GM23338 (cell line): ENCODE measurements around the gene RNF112. TPM values are rescaled to one million over a fixed set of nuclear protein-coding genes. Genes with fewer than 3 reads are reported as not detected.

ENCODE experiments used
- ATAC-seq: fragments of 200-7000 bp; cut with Tn5 transposase; 3 replicates; pipeline ENCODE4 v1.9.1; 2020
- DNase-seq: peaks from one replicate; pipeline ENCODE4 v3.0.0-alpha.2; 2015; ENCODE audit warnings: low spot score
- H2AFZ ChIP-seq: fragments of 200-600 bp; sonication (generic); 2 replicates; pipeline ENCODE4 v1.8.0; 2016; ENCODE audit warnings: antibody characterized with exemption, mild to moderate bottlenecking, moderate library complexity
- H3F3A ChIP-seq: fragments of 200-600 bp; sonication (generic); replicated peaks from 2 replicates; pipeline ENCODE4 v1.8.0; 2017; ENCODE audit warnings: antibody characterized with exemption, mixed run types, low read depth
- H3K27ac ChIP-seq: fragments of 200-600 bp; sonication (generic); 2 replicates; pipeline ENCODE4 v1.6.1; 2016; ENCODE audit warnings: low read depth
- H3K27me3 ChIP-seq: fragments of 200-600 bp; sonication (generic); 2 replicates; pipeline ENCODE4 v1.8.0; 2016; ENCODE audit warnings: mild to moderate bottlenecking, mixed run types, moderate library complexity; ENCODE audit not compliant: insufficient read depth
- H3K36me3 ChIP-seq: fragments of 200-600 bp; sonication (generic); 2 replicates; pipeline ENCODE4 v1.8.0; 2016; ENCODE audit warnings: mild to moderate bottlenecking; ENCODE audit not compliant: insufficient read depth
- H3K4me1 ChIP-seq: fragments of 200-600 bp; sonication (generic); 2 replicates; pipeline ENCODE4 v1.8.0; 2016; ENCODE audit warnings: mild to moderate bottlenecking, moderate library complexity; ENCODE audit not compliant: insufficient read depth
- H3K4me2 ChIP-seq: fragments of 200-600 bp; sonication (generic); 2 replicates; pipeline ENCODE4 v1.7.1; 2017; ENCODE audit warnings: mixed run types
- H3K4me3 ChIP-seq: fragments of 200-600 bp; sonication (generic); 2 replicates; pipeline ENCODE4 v1.6.1; 2016; ENCODE audit warnings: mixed run types
- H3K79me2 ChIP-seq: fragments of 200-600 bp; sonication (generic); replicated peaks from 2 replicates; pipeline ENCODE4 v1.8.0; 2017; ENCODE audit warnings: mild to moderate bottlenecking; ENCODE audit not compliant: insufficient read depth
- H3K9me2 ChIP-seq: fragments of 200-600 bp; sonication (generic); 2 replicates; pipeline ENCODE4 v1.8.0; 2017; ENCODE audit not compliant: insufficient read depth
- H4K20me1 ChIP-seq: fragments of 200-600 bp; sonication (generic); replicated peaks from 2 replicates; pipeline ENCODE4 v1.8.0; 2017; ENCODE audit warnings: mild to moderate bottlenecking; ENCODE audit not compliant: insufficient read depth
- H3K27ac Mint-ChIP-seq: 2 replicates; pipeline ENCODE4 v1.8.0; 2020; ENCODE audit warnings: inconsistent platforms, mild to moderate bottlenecking, moderate library complexity, mixed read lengths
- H3K27me3 Mint-ChIP-seq: 3 replicates; pipeline ENCODE4 v1.8.0; 2022; ENCODE audit warnings: low read depth, mild to moderate bottlenecking, moderate library complexity, mixed read lengths, inconsistent platforms; ENCODE audit not compliant: insufficient read depth, poor library complexity
- H3K36me3 Mint-ChIP-seq: 3 replicates; pipeline ENCODE4 v1.8.0; 2021; ENCODE audit warnings: low read depth, mild to moderate bottlenecking, inconsistent platforms, moderate library complexity, mixed read lengths
- H3K4me1 Mint-ChIP-seq: 3 replicates; pipeline ENCODE4 v1.8.0; 2020; ENCODE audit warnings: mild to moderate bottlenecking, inconsistent platforms, mixed read lengths
- H3K4me3 Mint-ChIP-seq: 3 replicates; pipeline ENCODE4 v1.8.0; 2021; ENCODE audit warnings: moderate library complexity, mild to moderate bottlenecking, inconsistent platforms, mixed read lengths
- H3K9me3 Mint-ChIP-seq: 3 replicates; pipeline ENCODE4 v1.8.0; 2020; ENCODE audit warnings: moderate library complexity, mild to moderate bottlenecking, inconsistent platforms, mixed read lengths
- CREB1 ChIP-seq: fragments of 250-450 bp; sonication (Bioruptor Pico); IDR thresholded peaks from 2 replicates; pipeline ENCODE4 v1.5.0; 2020; ENCODE audit warnings: low read depth, mild to moderate bottlenecking, moderate library complexity
- EZH2phosphoT487 ChIP-seq: fragments of 200-600 bp; sonication (generic); IDR thresholded peaks from one replicate; pipeline ENCODE4 v1.8.1; 2018; ENCODE audit warnings: antibody characterized with exemption; ENCODE audit not compliant: unreplicated experiment
- NANOG ChIP-seq: IDR thresholded peaks from 2 replicates; pipeline ENCODE4 v1.6.1; 2016; ENCODE audit warnings: antibody characterized with exemption, borderline replicate concordance
- POLR2AphosphoS5 ChIP-seq: IDR thresholded peaks from 2 replicates; pipeline ENCODE4 v1.6.1; 2016; ENCODE audit warnings: antibody characterized with exemption, low read depth
- ZNF331 ChIP-seq: fragments of 250-450 bp; sonication (Bioruptor Pico); IDR thresholded peaks from 2 replicates; pipeline ENCODE4 v1.5.0; 2020; ENCODE audit warnings: low read depth, mild to moderate bottlenecking, moderate library complexity
- polyA plus RNA-seq: library from polyadenylated mRNA; unstranded; fragments of >200 nt; fragmentation: Nextera tagmentation; extraction: Ambion mirVana; gene quantifications from 2 replicates; pipeline ENCODE4 v1.2.1, GENCODE V29; 2016
- total RNA-seq: library from RNA; depleted of rRNA; stranded (reverse); fragments of >200 nt; shearing (Covaris generic); gene quantifications from 2 replicates; pipeline ENCODE4 v1.2.3, GENCODE V29; 2014
- TF ChIP-seq, protein P1 (sequence below): IDR thresholded peaks from 2 replicates; pipeline ENCODE4 v1.6.1; 2016; ENCODE audit warnings: antibody characterized with exemption
- TF ChIP-seq, protein P2 (sequence below), 2 experiments: fragments of 200-600 bp in 1 of 2; sonication (generic) in 1 of 2; conservative IDR thresholded peaks; 2 replicates each; pipeline versions ENCODE4 v1.5.1 to v1.6.1; 2016 to 2017; ENCODE audit warnings: antibody characterized with exemption in 2 of 2, low read depth in 2 of 2, mild to moderate bottlenecking in 2 of 2, moderate library complexity in 1 of 2
- TF ChIP-seq, protein P3 (sequence below): fragments of 250-450 bp; sonication (Bioruptor Pico); IDR thresholded peaks from 2 replicates; pipeline ENCODE4 v1.5.0; 2020; ENCODE audit warnings: mild to moderate bottlenecking, moderate library complexity
- TF ChIP-seq, protein P4 (sequence below): IDR thresholded peaks from one replicate; pipeline ENCODE4 v1.6.1; 2018; ENCODE audit warnings: antibody characterized with exemption; ENCODE audit not compliant: unreplicated experiment

RNF112 gene
- total and polyA plus RNA-seq, 2 experiments from 2014 or later, result 0.42 to 4.1 TPM

DNA sequence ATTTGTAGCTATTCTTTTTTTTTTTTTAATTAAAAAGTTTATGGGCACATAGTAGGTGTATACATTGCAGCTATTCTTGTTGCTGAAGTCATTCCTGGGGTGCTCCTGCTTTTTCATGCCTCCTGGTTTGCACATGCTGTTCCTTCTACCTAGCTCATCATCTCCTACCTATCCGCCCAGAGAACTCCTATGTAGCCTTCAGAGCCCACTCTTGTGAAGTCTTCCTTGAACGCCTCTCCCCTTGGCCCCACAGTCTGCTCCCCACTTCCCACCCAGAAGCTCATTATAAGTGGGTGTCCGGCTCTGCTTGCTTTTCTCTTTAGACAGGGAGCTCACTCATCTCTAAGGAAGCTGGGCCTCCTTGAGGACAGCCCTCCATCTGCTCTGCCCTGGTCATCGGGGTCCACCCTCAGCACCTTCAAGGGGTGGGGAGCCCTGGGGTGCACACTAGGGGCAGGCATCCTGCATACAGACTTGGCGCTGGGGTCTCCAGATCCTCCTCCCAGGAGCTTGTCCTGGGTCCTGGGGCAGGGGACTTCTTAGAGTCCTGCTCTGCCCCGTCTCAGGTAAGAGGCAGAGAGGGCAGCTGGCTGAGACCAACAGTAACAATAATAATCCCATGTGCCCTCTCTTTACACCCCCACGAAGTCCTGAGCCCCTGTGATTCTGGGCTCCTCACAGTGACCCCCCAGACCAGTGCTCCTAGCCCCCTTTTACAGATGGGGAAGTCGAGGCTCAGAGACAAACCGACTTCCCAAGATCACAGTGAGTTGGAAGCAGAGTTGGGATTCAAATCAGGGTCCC, 45.0 kb upstream of the RNF112 start:
- Mint-ChIP-seq H3K9me3 (no peaks in the 10 kb centered on the region; the same call in 2 of the 3 replicates), H3K36me3 (no peaks in the 10 kb centered on the region; the same call in 2 of the 3 replicates), H3K27me3 (peaks cover 6% of the 10 kb centered on the region), H3K27ac (no peak overlapping the region), H3K4me1 (peaks cover 14% of the 10 kb centered on the region), H3K4me3 (no peak overlapping the region)
- TF ChIP-seq, protein P1, sequence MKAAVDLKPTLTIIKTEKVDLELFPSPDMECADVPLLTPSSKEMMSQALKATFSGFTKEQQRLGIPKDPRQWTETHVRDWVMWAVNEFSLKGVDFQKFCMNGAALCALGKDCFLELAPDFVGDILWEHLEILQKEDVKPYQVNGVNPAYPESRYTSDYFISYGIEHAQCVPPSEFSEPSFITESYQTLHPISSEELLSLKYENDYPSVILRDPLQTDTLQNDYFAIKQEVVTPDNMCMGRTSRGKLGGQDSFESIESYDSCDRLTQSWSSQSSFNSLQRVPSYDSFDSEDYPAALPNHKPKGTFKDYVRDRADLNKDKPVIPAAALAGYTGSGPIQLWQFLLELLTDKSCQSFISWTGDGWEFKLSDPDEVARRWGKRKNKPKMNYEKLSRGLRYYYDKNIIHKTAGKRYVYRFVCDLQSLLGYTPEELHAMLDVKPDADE, result no peak
- TF ChIP-seq POLR2AphosphoS5, result no peak
- no peak for TF ChIP-seq ZNF331
- TF ChIP-seq, protein P2, sequence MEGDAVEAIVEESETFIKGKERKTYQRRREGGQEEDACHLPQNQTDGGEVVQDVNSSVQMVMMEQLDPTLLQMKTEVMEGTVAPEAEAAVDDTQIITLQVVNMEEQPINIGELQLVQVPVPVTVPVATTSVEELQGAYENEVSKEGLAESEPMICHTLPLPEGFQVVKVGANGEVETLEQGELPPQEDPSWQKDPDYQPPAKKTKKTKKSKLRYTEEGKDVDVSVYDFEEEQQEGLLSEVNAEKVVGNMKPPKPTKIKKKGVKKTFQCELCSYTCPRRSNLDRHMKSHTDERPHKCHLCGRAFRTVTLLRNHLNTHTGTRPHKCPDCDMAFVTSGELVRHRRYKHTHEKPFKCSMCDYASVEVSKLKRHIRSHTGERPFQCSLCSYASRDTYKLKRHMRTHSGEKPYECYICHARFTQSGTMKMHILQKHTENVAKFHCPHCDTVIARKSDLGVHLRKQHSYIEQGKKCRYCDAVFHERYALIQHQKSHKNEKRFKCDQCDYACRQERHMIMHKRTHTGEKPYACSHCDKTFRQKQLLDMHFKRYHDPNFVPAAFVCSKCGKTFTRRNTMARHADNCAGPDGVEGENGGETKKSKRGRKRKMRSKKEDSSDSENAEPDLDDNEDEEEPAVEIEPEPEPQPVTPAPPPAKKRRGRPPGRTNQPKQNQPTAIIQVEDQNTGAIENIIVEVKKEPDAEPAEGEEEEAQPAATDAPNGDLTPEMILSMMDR (conservative IDR thresholded peaks at IDR 0.05; ENCODE audit: low read depth in 2 of 2), result no peak
- TF ChIP-seq EZH2phosphoT487, result no peak
- TF ChIP-seq, protein P3, sequence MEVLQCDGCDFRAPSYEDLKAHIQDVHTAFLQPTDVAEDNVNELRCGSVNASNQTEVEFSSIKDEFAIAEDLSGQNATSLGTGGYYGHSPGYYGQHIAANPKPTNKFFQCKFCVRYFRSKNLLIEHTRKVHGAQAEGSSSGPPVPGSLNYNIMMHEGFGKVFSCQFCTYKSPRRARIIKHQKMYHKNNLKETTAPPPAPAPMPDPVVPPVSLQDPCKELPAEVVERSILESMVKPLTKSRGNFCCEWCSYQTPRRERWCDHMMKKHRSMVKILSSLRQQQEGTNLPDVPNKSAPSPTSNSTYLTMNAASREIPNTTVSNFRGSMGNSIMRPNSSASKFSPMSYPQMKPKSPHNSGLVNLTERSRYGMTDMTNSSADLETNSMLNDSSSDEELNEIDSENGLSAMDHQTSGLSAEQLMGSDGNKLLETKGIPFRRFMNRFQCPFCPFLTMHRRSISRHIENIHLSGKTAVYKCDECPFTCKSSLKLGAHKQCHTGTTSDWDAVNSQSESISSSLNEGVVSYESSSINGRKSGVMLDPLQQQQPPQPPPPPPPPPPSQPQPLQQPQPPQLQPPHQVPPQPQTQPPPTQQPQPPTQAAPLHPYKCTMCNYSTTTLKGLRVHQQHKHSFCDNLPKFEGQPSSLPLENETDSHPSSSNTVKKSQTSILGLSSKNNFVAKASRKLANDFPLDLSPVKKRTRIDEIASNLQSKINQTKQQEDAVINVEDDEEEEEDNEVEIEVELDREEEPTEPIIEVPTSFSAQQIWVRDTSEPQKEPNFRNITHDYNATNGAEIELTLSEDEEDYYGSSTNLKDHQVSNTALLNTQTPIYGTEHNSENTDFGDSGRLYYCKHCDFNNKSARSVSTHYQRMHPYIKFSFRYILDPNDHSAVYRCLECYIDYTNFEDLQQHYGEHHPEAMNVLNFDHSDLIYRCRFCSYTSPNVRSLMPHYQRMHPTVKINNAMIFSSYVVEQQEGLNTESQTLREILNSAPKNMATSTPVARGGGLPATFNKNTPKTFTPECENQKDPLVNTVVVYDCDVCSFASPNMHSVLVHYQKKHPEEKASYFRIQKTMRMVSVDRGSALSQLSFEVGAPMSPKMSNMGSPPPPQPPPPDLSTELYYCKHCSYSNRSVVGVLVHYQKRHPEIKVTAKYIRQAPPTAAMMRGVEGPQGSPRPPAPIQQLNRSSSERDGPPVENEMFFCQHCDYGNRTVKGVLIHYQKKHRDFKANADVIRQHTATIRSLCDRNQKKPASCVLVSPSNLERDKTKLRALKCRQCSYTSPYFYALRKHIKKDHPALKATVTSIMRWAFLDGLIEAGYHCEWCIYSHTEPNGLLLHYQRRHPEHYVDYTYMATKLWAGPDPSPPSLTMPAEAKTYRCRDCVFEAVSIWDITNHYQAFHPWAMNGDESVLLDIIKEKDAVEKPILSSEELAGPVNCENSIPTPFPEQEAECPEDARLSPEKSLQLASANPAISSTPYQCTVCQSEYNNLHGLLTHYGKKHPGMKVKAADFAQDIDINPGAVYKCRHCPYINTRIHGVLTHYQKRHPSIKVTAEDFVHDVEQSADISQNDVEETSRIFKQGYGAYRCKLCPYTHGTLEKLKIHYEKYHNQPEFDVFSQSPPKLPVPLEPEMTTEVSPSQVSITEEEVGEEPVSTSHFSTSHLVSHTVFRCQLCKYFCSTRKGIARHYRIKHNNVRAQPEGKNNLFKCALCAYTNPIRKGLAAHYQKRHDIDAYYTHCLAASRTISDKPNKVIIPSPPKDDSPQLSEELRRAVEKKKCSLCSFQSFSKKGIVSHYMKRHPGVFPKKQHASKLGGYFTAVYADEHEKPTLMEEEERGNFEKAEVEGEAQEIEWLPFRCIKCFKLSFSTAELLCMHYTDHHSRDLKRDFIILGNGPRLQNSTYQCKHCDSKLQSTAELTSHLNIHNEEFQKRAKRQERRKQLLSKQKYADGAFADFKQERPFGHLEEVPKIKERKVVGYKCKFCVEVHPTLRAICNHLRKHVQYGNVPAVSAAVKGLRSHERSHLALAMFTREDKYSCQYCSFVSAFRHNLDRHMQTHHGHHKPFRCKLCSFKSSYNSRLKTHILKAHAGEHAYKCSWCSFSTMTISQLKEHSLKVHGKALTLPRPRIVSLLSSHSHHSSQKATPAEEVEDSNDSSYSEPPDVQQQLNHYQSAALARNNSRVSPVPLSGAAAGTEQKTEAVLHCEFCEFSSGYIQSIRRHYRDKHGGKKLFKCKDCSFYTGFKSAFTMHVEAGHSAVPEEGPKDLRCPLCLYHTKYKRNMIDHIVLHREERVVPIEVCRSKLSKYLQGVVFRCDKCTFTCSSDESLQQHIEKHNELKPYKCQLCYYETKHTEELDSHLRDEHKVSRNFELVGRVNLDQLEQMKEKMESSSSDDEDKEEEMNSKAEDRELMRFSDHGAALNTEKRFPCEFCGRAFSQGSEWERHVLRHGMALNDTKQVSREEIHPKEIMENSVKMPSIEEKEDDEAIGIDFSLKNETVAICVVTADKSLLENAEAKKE, result no peak
- TF ChIP-seq, protein P4, sequence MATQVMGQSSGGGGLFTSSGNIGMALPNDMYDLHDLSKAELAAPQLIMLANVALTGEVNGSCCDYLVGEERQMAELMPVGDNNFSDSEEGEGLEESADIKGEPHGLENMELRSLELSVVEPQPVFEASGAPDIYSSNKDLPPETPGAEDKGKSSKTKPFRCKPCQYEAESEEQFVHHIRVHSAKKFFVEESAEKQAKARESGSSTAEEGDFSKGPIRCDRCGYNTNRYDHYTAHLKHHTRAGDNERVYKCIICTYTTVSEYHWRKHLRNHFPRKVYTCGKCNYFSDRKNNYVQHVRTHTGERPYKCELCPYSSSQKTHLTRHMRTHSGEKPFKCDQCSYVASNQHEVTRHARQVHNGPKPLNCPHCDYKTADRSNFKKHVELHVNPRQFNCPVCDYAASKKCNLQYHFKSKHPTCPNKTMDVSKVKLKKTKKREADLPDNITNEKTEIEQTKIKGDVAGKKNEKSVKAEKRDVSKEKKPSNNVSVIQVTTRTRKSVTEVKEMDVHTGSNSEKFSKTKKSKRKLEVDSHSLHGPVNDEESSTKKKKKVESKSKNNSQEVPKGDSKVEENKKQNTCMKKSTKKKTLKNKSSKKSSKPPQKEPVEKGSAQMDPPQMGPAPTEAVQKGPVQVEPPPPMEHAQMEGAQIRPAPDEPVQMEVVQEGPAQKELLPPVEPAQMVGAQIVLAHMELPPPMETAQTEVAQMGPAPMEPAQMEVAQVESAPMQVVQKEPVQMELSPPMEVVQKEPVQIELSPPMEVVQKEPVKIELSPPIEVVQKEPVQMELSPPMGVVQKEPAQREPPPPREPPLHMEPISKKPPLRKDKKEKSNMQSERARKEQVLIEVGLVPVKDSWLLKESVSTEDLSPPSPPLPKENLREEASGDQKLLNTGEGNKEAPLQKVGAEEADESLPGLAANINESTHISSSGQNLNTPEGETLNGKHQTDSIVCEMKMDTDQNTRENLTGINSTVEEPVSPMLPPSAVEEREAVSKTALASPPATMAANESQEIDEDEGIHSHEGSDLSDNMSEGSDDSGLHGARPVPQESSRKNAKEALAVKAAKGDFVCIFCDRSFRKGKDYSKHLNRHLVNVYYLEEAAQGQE, result no peak
- TF ChIP-seq CREB1 (CRISPR knock-in tag), result no peak
- TF ChIP-seq NANOG, result no peak
- Histone ChIP-seq H3K27me3 (no peaks in the 10 kb centered on the region), H3K79me2 (no peaks in the 10 kb centered on the region), H3F3A (no peaks in the 10 kb centered on the region), H3K4me1 (peaks cover 11% of the 10 kb centered on the region), H2AFZ (no peak overlapping the region), H4K20me1 (no peaks in the 10 kb centered on the region), H3K4me2 (no peak overlapping the region), H3K36me3 (no peaks in the 10 kb centered on the region), H3K27ac (no peak overlapping the region), H3K4me3 (no peak overlapping the region), H3K9me2 (no peaks in the 10 kb centered on the region)
- DNase-seq, result no peak
- no peak for ATAC-seq
